NCI-H2196 treated with DMSO at 0.1 percent for 48 hours (cell line): Measurements from ENCODE around the gene SOS1.
"Not testable (repeated sequence)": the region's sequence is repeated elsewhere in the genome, so short reads cannot be mapped to it uniquely, and the experiment has no call there.

Source experiments
- DNase-seq: peaks from one replicate; lab custom pipeline; 2025; ENCODE audit not compliant: unreplicated experiment; lab: John Stamatoyannopoulos, UW

Gene SOS1

GRCh38 chr2:39107724-39108273 is 13.1 kb downstream of the SOS1 start:
- no peak for DNase-seq

- no peak for DNase-seq
These were observed 13.7 kb downstream of the SOS1 start for GRCh38 chr2:39107156-39107555.

GRCh38 chr2:39099870-39100728 is 20.8 kb downstream of the SOS1 start:
- no peak for DNase-seq

- no peak for DNase-seq
These were observed 21.5 kb downstream of the SOS1 start for GRCh38 chr2:39099310-39099869.

- DNase-seq = no peak
These were observed 25.2 kb downstream of the SOS1 start for GRCh38 chr2:39095624-39096023.

- DNase-seq = no peak
These were observed 26.0 kb downstream of the SOS1 start for GRCh38 chr2:39094717-39095363.

- DNase-seq = no peak
These were observed 27.5 kb downstream of the SOS1 start for GRCh38 chr2:39093218-39093898.

GRCh38 chr2:39091543-39091942 is 29.3 kb downstream of the SOS1 start:
- DNase-seq = no peak

GRCh38 chr2:39091063-39091462 is 29.8 kb downstream of the SOS1 start:
- no peak for DNase-seq

GRCh38 chr2:39080152-39080551 is 40.7 kb downstream of the SOS1 start:
- no peak for DNase-seq

GRCh38 chr2:39069890-39070465 is 50.9 kb downstream of the SOS1 start:
- no peak for DNase-seq

- DNase-seq = no peak
These were observed 51.7 kb downstream of the SOS1 start for GRCh38 chr2:39069136-39069515.

- no peak for DNase-seq
These were observed 52.3 kb downstream of the SOS1 start for GRCh38 chr2:39068299-39069135.

- DNase-seq = no peak
These were observed 55.2 kb downstream of the SOS1 start for GRCh38 chr2:39065616-39066015.

- DNase-seq = no peak
These were observed 58.5 kb downstream of the SOS1 start for GRCh38 chr2:39062320-39062719.

GRCh38 chr2:39061280-39061679 is 59.6 kb downstream of the SOS1 start:
- no peak for DNase-seq

- DNase-seq = peak; percentile 26
These were observed 61.4 kb downstream of the SOS1 start for GRCh38 chr2:39059366-39059952.

- no peak for DNase-seq
These were observed 62.8 kb downstream of the SOS1 start for GRCh38 chr2:39058101-39058500.

- DNase-seq = not testable (repeated sequence)
These were observed 68.2 kb downstream of the SOS1 start for GRCh38 chr2:39052665-39053064.

- DNase-seq = no peak
These were observed 70.7 kb downstream of the SOS1 start for GRCh38 chr2:39050109-39050508.
